ES-I3 (cell line): Measurements from ENCODE around the gene KCNQ2.

Experiments used
- H3K36me3 ChIP-seq: 2 replicates; pipeline ENCODE4 v1.6.1; 2013; ENCODE audit warnings: mild to moderate bottlenecking, low read length, control low read depth, moderate library complexity; ENCODE audit not compliant: insufficient read depth
- H3K4me1 ChIP-seq: 2 replicates; pipeline ENCODE4 v1.6.1; 2013; ENCODE audit warnings: mild to moderate bottlenecking, control low read depth, low read length; ENCODE audit not compliant: insufficient read depth
- H3K9ac ChIP-seq: 2 replicates; pipeline ENCODE4 v1.6.1; 2013; ENCODE audit warnings: low read depth, mild to moderate bottlenecking, low read length, moderate library complexity
- H3K9me3 ChIP-seq: 2 replicates; pipeline ENCODE4 v1.6.1; 2013; ENCODE audit warnings: mild to moderate bottlenecking, low read length, moderate library complexity; ENCODE audit not compliant: control insufficient read depth, insufficient read depth

The KCNQ2 gene

GRCh38 chr20:63477061-63477616, 4.7 kb upstream of the KCNQ2 start:
- H3K9me3 ChIP-seq = no peaks in the 10 kb centered on the region
- H3K36me3 ChIP-seq = no peaks in the 10 kb centered on the region
- H3K9ac ChIP-seq = no peak overlapping the region
- peaks cover 16% of the 10 kb centered on the region for H3K4me1 ChIP-seq

- Histone ChIP-seq H3K9ac (no peak overlapping the region), H3K36me3 (no peaks in the 10 kb centered on the region), H3K4me1 (peaks cover 11% of the 10 kb centered on the region)
Measured at GRCh38 chr20:63475209-63475608, 2.8 kb upstream of the KCNQ2 start.

GRCh38 chr20:63473555-63474449, 1.3 kb upstream of the KCNQ2 start:
- Histone ChIP-seq H3K9ac (no peak overlapping the region), H3K4me1 (peaks cover 11% of the 10 kb centered on the region), H3K36me3 (no peaks in the 10 kb centered on the region)

More at GRCh38 chr20:63475209-63475608, 2.8 kb upstream of the KCNQ2 start:
- no peaks in the 10 kb centered on the region for H3K9me3 ChIP-seq

GRCh38 chr20:63472862-63473390, 471 bp upstream of the KCNQ2 start:
- Histone ChIP-seq H3K9me3 (no peaks in the 10 kb centered on the region), H3K36me3 (no peaks in the 10 kb centered on the region), H3K4me1 (peaks cover 11% of the 10 kb centered on the region), H3K9ac (no peak overlapping the region)

More at GRCh38 chr20:63473555-63474449, 1.3 kb upstream of the KCNQ2 start:
- no peaks in the 10 kb centered on the region for H3K9me3 ChIP-seq

GRCh38 chr20:63471717-63471980, 806 bp downstream of the KCNQ2 start:
- Histone ChIP-seq H3K9me3 (no peaks in the 10 kb centered on the region), H3K9ac (peak overlapping the region; percentile 59; the same call in 1 of the 2 replicates), H3K4me1 (peaks cover 4% of the 10 kb centered on the region), H3K36me3 (no peaks in the 10 kb centered on the region)

- H3K4me1 ChIP-seq = peaks cover 4% of the 10 kb centered on the region
- H3K36me3 ChIP-seq = no peaks in the 10 kb centered on the region
- H3K9ac ChIP-seq = peak overlapping the region; percentile 59
- no peaks in the 10 kb centered on the region for H3K9me3 ChIP-seq
Measured at GRCh38 chr20:63471002-63471716, 1.3 kb downstream of the KCNQ2 start.

GRCh38 chr20:63470410-63470809, 2.0 kb downstream of the KCNQ2 start:
- Histone ChIP-seq H3K36me3 (no peaks in the 10 kb centered on the region), H3K9me3 (no peaks in the 10 kb centered on the region), H3K9ac (peak overlapping the region; percentile 59; the same call in 1 of the 2 replicates), H3K4me1 (peaks cover 4% of the 10 kb centered on the region)

GRCh38 chr20:63469713-63470101, 2.7 kb downstream of the KCNQ2 start:
- H3K9ac ChIP-seq = no peak overlapping the region
- H3K4me1 ChIP-seq = peaks cover 4% of the 10 kb centered on the region
- H3K36me3 ChIP-seq = no peaks in the 10 kb centered on the region
- H3K9me3 ChIP-seq = no peaks in the 10 kb centered on the region

- Histone ChIP-seq H3K9ac (no peak overlapping the region), H3K36me3 (no peaks in the 10 kb centered on the region), H3K9me3 (no peaks in the 10 kb centered on the region), H3K4me1 (peaks cover 3% of the 10 kb centered on the region)
Measured at GRCh38 chr20:63469019-63469712, 3.3 kb downstream of the KCNQ2 start.

GRCh38 chr20:63468421-63468820, 4.0 kb downstream of the KCNQ2 start:
- Histone ChIP-seq H3K9me3 (no peaks in the 10 kb centered on the region), H3K4me1 (no peaks in the 10 kb centered on the region; the same call in 1 of the 2 replicates), H3K9ac (no peak overlapping the region), H3K36me3 (no peaks in the 10 kb centered on the region)

- Histone ChIP-seq H3K36me3 (no peaks in the 10 kb centered on the region), H3K4me1 (no peaks in the 10 kb centered on the region; the same call in 1 of the 2 replicates), H3K9ac (no peak overlapping the region), H3K9me3 (no peaks in the 10 kb centered on the region)
Measured at GRCh38 chr20:63467294-63468083, 5.0 kb downstream of the KCNQ2 start.

GRCh38 chr20:63466861-63467260, 5.6 kb downstream of the KCNQ2 start:
- Histone ChIP-seq H3K4me1 (no peaks in the 10 kb centered on the region; the same call in 1 of the 2 replicates), H3K9me3 (no peaks in the 10 kb centered on the region), H3K9ac (no peak overlapping the region), H3K36me3 (no peaks in the 10 kb centered on the region)

GRCh38 chr20:63466250-63466825, 6.1 kb downstream of the KCNQ2 start:
- no peaks in the 10 kb centered on the region for H3K36me3 ChIP-seq
- H3K9ac ChIP-seq = no peak overlapping the region
- H3K9me3 ChIP-seq = no peaks in the 10 kb centered on the region
- H3K4me1 ChIP-seq = no peaks in the 10 kb centered on the region; the same call in 1 of the 2 replicates
